Muscle of back (tissue), 11 donors: Measurements from ENCODE around the gene TYK2. TPM values are rescaled to one million over a fixed set of nuclear protein-coding genes. Genes with fewer than 3 reads are reported as not detected.

Source experiments
- DNase-seq, 3 donors: peaks; one replicate each; pipeline versions ENCODE4 v3.0.0 to v3.0.0-alpha.2; 2013
- polyA plus RNA-seq, 10 donors: library from polyadenylated mRNA; unstranded; fragments of 120-200 nt; gene quantifications; one replicate each; pipeline ENCODE4 v1.2.1, GENCODE V29; 2013; ENCODE audit not compliant: insufficient read length in 10 of 10

Gene TYK2
- polyA plus RNA-seq, 10 donors = 49.2 to 99.2 (median 62.8) TPM

DNA sequence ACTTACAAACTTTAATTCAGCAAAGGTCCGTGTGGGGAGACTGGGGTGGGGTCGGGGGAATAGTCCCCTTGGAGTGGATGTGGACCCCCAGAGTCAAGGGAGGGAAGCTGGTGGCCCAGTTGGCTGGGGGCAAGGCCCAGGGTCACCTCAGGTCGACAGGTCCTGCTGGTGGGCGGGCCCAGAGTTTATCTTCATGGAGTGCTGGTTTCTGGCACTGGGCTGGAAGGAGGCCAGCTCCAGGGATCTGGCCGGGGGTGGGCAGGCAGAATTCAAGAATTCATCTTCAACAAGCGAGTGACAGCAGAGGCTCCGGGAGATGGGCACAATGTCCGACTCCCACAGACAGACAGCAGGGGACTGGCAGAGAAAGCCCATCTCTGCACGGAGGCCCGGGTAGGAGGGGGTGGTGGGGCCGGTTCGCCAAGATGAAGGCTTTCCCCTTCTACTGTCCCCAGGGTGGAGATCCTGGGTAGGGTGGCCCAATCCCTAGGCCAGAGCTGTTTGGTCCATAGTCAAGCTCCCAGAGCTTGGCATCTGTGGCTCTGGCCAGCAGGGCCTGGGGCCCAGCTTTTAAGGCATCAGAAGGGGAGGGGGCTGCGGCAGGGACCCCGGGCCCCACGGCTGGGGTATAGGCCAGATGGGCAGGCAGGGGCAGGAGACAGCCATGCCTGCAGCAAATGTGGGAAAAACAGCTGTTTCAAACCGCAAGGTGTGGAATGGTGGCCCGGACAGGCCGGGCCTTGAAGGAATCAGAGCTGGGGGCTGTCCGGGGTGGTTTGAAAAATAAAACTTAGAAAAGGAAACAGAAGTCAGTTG, 63.9 kb downstream of the TYK2 start:
- no peak for DNase-seq

DNA sequence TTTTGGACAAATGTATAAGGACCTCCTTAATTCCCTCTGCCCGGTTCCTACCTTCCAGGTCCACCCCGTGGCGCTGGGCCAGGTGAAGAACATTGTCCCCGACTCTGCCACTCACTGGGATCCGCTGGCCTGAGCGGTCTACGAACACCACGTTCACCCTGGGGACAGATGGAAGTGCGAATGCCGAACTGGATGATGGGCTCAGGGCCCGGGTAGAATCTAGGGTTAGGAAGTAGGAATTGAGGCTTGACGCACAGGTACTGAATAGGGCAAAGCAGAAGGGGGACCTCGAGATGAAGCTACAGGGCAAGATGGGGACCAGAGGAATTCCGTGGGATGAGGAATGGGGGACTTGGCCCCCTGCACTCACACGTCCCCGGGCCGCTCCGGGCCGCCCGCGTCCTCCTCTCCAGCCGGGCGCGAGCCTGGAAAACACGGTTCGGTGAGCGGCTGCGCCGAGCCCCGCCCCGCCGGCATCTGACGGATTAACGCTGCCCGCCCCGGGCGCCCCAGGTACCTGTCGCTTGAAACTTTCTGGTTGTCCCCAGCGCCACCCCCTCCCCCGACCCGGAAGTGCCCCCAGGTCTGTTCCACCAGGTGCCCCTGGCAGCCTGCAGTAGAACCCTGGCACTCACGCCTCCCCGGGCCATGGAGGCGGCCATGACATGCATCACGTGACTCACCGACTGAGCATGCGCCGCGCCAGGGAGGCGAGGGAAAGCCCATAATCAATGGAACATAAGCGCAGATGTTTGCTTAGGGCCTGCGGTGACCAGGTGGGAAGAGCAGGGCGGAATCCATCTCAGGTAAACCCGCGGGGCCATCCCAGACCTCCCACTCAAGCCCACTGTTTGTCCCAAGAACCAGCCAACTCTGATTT, 64.8 kb downstream of the TYK2 start, which contains the start of gene FDX2:
Gene FDX2 (minus strand): TSS at position 681 of the 880 bp plus-strand sequence. CDS start 19 bp downstream, at position 662.
- DNase-seq = peak; percentile 78 to 94 (median 89)

DNA sequence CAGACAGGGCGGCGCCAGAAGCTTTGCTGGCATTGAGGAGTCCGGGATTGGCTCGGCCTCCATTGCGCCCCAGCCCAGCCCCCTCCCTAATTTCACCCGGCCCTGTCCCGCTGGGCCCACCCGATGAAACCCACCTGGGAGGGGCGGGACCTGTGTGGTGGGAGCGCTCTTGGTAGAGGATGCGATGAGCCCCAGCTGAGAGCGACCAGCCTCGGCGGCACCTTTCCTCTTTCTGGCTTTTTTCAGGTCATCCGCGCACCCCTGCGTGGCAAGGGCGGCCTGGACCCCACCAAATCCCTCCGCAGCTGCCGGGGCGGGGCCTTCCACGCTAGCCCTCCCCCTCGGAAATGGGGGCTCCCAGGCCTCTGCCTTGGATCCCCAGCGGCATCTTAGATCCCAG, 70.9 kb downstream of the TYK2 start, which contains the start of gene ZGLP1:
Gene ZGLP1 (minus strand): TSS at position 393 of the 400 bp plus-strand sequence.
- no peak for DNase-seq

DNA sequence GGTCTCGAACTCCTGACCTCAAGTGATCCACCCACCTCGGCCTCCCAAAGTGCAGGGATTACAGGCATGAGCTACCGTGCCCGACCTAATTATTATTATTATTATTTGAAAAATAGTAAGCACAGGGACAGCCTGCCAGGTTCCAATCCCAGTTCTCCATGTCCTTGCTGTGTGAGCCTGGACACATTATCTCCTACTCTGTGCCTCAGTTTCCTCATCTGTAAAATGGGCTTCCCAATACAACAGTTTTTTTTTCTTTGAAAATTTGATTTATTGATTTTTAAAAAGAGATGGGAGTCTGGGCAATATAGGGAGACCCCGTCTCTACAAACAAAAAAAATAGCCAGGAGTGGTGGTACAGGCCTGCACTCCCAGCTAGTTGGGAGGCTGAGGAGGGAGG, 74.0 kb downstream of the TYK2 start:
- DNase-seq = no peak

DNA sequence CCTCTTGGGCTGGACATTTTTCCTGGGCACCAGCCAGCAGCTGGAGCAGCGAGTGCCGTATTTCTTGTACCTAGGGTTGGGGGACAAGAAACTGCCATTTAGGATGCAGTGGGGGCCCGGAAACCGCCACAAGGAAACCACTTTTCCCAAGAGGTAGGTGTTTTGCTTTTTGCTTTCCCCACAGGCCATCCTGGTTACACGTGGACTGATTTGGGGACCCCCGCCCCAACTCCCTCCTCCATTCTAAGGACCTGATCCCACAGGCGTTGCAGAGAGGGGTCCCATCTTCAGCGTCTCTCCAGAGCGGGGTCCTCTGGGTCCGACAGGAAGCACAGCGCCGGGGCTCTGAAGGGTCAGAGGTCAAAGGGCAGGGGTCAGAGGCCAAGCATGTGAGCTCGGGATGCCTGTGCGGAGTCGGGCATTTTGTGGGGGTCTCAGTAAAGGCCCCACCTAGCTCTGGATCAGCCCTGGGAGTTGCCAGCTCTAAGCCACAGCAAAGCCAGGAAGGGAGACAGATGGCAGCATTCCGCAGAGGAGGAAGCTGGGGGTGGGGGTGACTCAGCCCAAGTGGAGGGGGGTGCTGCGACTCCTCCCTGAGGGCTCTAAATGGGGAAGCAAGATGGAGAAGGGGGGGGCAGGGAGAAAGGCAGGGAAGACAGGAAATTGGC, 75.1 kb downstream of the TYK2 start:
- DNase-seq = no peak

Other genes with a start within 250 kb of the TYK2 start
- 10 to 100 TPM; 56.0 to 95.6 (median 69.8) TPM for gene DNMT1, start 185.6 kb downstream of the TYK2 start, polyA plus RNA-seq
- 10 to 100 TPM in 9 of 10 donors, 1 to 10 TPM in 1; 8.9 to 16.5 (median 13.1) TPM for gene S1PR2, start 149.2 kb downstream of the TYK2 start, polyA plus RNA-seq
- 10 to 100 TPM; 21.8 to 39.6 (median 30.0) TPM for gene MRPL4, start 128.4 kb downstream of the TYK2 start, polyA plus RNA-seq
- gene ICAM1, start 109.5 kb downstream of the TYK2 start, polyA plus RNA-seq = 10 to 100 TPM in 2 of 10 donors, 1 to 10 TPM in 8; 5.9 to 11.8 (median 7.3) TPM
- gene ICAM4, start 93.6 kb downstream of the TYK2 start, polyA plus RNA-seq = under 1 TPM; 0.21 to 0.82 (median 0.36) TPM
- gene ICAM5, start 90.6 kb downstream of the TYK2 start, polyA plus RNA-seq = under 1 TPM in 9 of 10 donors, not detected in 1; 0.07 to 0.28 (median 0.15) TPM
- 1 to 10 TPM; 1.7 to 6.1 (median 2.9) TPM for gene ZGLP1, start 70.8 kb downstream of the TYK2 start, polyA plus RNA-seq
- gene FDX2, start 64.6 kb downstream of the TYK2 start, polyA plus RNA-seq = 10 to 100 TPM; 10.8 to 18.1 (median 14.8) TPM
- 10 to 100 TPM in 8 of 10 donors, 1 to 10 TPM in 2; 9.4 to 21.1 (median 15.0) TPM for gene RAVER1, start 47.0 kb downstream of the TYK2 start, polyA plus RNA-seq
- 10 to 100 TPM in 1 of 10 donors, 1 to 10 TPM in 9; 4.5 to 15.8 (median 6.0) TPM for gene ICAM3, start 40.9 kb downstream of the TYK2 start, polyA plus RNA-seq
- gene CDC37, start 23.0 kb upstream of the TYK2 start, polyA plus RNA-seq = 100 to 1,000 TPM; 104 to 142 (median 124) TPM
- gene PDE4A, start 40.0 kb upstream of the TYK2 start, polyA plus RNA-seq = 1 to 10 TPM; 2.9 to 4.8 (median 3.9) TPM
- gene KEAP1, start 122.8 kb upstream of the TYK2 start, polyA plus RNA-seq = 10 to 100 TPM; 57.9 to 73.5 (median 65.2) TPM
- 1 to 10 TPM in 9 of 10 donors, under 1 TPM in 1; 0.95 to 2.9 (median 1.2) TPM for gene S1PR5, start 136.9 kb upstream of the TYK2 start, polyA plus RNA-seq
- gene ATG4D, start 163.3 kb upstream of the TYK2 start, polyA plus RNA-seq = 10 to 100 TPM; 15.1 to 25.3 (median 20.6) TPM
- gene KRI1, start 185.4 kb upstream of the TYK2 start, polyA plus RNA-seq = 10 to 100 TPM; 15.6 to 27.9 (median 22.0) TPM
- 10 to 100 TPM; 13.6 to 22.3 (median 15.5) TPM for gene CDKN2D, start 188.4 kb upstream of the TYK2 start, polyA plus RNA-seq
- gene AP1M2, start 206.7 kb upstream of the TYK2 start, polyA plus RNA-seq = 1 to 10 TPM in 2 of 10 donors, under 1 TPM in 4, not detected in 4; 0.23 to 2.9 (median 0.43) TPM
- gene SLC44A2, start 245.0 kb upstream of the TYK2 start, polyA plus RNA-seq = 100 to 1,000 TPM; 112 to 146 (median 132) TPM